Rectal smooth muscle tissue (tissue), 1 donor: ENCODE data around the gene POLE.

Source experiments
- H3K27ac ChIP-seq: one replicate; pipeline ENCODE4 v1.7.0; 2013; ENCODE audit warnings: low read depth, low read length, inconsistent platforms
- H3K27me3 ChIP-seq: one replicate; pipeline ENCODE4 v1.7.0; 2013; ENCODE audit warnings: low read length; ENCODE audit not compliant: control insufficient read depth, insufficient read depth
- H3K36me3 ChIP-seq: one replicate; pipeline ENCODE4 v1.7.0; 2013; ENCODE audit warnings: low read length; ENCODE audit not compliant: control insufficient read depth, insufficient read depth
- H3K4me1 ChIP-seq: one replicate; pipeline ENCODE4 v1.7.0; 2013; ENCODE audit warnings: low read length; ENCODE audit not compliant: control insufficient read depth, insufficient read depth
- H3K4me3 ChIP-seq: one replicate; pipeline ENCODE4 v1.7.0; 2013; ENCODE audit warnings: low read length
- H3K9ac ChIP-seq: one replicate; pipeline ENCODE4 v1.7.0; 2013; ENCODE audit warnings: low read length

POLE gene

DNA sequence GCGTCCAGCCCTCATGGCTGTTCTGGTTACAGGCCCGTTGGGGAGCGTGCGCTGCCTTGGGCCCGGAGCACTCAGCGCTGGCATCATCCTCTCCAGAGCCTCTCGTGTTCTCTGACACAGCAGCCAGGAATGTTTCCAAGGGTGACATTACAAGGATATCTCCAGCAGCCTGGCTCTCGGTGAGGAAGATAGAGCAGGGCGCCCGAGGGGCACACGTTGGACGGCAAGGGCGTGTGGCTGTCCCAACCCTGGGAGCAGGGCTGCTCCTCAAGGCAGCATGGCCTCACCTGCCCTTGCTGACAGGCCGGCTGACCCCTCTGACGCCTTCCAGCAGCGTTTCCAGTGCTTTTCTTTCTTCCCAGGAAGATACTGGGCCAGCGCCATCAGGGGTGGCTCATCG lies 91.1 kb downstream of the POLE start:
- Histone ChIP-seq H3K4me1 (peaks cover 2% of the 10 kb centered on the region), H3K27me3 (no peaks in the 10 kb centered on the region), H3K4me3 (no peak overlapping the region), H3K27ac (no peak overlapping the region), H3K36me3 (no peaks in the 10 kb centered on the region), H3K9ac (no peak overlapping the region)

DNA sequence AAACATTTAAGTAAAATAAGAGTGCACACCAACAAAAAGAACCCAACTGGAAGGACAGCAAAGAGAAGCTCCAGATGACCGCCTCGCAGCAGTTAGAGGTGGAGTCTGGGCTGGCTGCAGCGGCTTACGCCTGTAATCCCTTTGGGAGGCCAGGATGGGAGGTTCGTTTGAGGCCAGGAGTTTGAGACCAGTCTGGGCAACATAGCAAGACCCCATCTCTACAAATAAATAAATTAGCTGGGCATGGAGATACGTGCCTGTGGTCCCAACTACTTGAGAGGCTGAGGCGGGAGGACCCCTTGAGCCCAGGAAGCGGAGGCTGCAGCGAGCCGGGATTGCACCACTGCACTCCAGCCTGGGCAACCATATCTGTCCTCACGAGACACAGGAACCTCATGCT lies 92.0 kb downstream of the POLE start:
- Histone ChIP-seq H3K27ac (no peak overlapping the region), H3K27me3 (no peaks in the 10 kb centered on the region), H3K36me3 (no peaks in the 10 kb centered on the region), H3K9ac (no peak overlapping the region), H3K4me3 (no peak overlapping the region), H3K4me1 (no peaks in the 10 kb centered on the region)

DNA sequence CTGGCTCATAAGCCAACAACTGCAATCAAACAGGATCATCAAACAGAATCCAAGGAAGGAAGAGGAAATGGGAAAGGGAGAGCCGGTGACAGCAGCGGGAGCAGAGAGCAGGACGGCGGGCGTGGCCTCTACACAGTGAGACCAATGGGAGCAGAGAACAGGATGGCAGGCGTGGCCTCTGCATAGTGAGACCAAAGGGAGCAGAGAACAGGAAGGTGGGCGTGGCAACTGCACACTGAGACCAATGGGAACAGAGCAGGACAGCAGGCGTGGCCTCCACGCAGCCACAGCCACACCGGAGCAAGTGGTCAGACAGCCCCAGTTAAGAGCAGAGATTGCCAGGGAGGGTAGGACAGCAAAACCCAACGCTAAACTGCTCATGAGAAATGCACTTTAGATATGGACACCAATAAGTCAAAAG lies 93.2 kb downstream of the POLE start:
- no peaks in the 10 kb centered on the region for H3K27me3 ChIP-seq
- H3K4me3 ChIP-seq = peak overlapping the region; percentile 23
- no peak overlapping the region for H3K27ac ChIP-seq
- no peaks in the 10 kb centered on the region for H3K4me1 ChIP-seq
- H3K36me3 ChIP-seq = no peaks in the 10 kb centered on the region
- H3K9ac ChIP-seq = no peak overlapping the region

DNA sequence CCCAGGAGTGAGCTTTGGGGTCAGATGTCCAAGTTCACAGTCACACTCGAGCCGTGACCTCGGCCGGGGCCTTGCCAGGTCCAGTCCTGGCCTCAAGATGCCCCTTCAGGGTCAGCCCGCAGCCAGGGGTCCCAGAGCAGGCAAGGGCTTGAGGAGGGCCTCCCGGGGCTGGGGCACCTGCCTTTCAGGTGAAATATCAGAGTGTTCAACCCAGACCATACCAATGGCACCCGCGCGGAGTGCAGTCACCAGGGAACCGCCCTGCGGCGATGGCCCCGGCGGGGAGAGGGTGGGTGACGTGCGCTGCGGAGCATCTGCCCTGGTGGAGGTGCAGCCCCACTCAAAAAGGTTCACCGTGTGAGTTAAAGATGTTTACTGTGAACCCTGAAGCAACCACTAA lies 93.6 kb downstream of the POLE start:
- Histone ChIP-seq H3K27me3 (no peaks in the 10 kb centered on the region), H3K9ac (no peak overlapping the region), H3K4me1 (no peaks in the 10 kb centered on the region), H3K27ac (no peak overlapping the region), H3K4me3 (peak overlapping the region; percentile 23), H3K36me3 (no peaks in the 10 kb centered on the region)

DNA sequence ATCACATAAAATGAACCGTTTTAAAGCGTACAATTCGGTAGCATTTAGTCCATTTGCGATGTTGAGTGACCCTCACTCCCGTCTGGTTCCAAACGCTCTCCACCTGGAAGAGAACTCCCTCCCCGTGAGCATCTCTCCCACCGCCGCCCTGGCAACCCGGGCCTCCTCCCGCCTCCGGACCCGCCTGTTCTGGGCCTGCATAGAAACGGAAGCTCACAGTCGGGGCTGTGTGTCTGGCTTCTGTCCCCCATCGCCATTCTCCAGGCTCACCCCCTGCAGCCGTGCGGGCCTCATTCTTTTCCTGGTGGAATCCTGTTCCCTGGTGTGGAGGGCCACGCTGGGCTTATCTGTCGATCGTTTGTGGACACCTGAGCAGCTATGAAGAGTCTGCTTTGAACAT lies 94.1 kb downstream of the POLE start:
- no peak overlapping the region for H3K9ac ChIP-seq
- no peak overlapping the region for H3K27ac ChIP-seq
- no peaks in the 10 kb centered on the region for H3K4me1 ChIP-seq
- H3K27me3 ChIP-seq = no peaks in the 10 kb centered on the region
- no peak overlapping the region for H3K4me3 ChIP-seq
- H3K36me3 ChIP-seq = no peaks in the 10 kb centered on the region

DNA sequence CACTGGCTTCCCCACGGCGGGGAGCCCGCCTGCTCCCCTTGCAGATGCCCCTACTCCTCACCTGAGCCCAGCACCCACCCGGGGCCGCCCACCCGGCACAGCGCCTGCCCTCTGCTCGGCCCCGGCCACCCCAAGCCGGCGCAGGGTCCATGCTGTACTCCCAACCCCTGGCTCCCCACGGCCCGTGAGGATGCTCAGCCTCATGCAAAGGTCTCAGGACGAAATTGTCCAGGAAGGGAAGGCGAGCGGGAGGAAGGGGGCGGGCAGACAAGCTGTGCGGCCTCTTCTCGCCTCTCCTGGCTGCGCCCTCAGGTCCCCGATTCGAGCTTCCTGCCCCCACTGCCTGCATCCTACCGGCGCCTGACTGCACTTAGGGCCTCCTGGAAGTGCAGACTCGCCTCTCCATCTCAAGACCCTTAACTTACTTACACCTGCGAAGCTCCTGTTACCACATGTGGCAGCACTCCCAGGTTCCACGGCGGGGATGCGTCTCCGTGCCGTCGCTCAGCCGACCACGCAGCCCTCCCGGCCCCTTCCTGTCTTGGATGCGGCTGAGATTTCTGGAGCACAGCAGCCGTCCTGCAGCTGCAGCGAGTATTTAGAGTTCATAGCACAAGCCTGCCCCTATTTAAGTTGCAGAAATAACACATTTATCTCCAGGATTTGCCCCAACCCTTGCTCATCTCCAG lies 94.7 kb downstream of the POLE start:
- H3K36me3 ChIP-seq = no peaks in the 10 kb centered on the region
- H3K27ac ChIP-seq = no peak overlapping the region
- H3K27me3 ChIP-seq = no peaks in the 10 kb centered on the region
- no peak overlapping the region for H3K4me3 ChIP-seq
- H3K4me1 ChIP-seq = no peaks in the 10 kb centered on the region
- no peak overlapping the region for H3K9ac ChIP-seq

DNA sequence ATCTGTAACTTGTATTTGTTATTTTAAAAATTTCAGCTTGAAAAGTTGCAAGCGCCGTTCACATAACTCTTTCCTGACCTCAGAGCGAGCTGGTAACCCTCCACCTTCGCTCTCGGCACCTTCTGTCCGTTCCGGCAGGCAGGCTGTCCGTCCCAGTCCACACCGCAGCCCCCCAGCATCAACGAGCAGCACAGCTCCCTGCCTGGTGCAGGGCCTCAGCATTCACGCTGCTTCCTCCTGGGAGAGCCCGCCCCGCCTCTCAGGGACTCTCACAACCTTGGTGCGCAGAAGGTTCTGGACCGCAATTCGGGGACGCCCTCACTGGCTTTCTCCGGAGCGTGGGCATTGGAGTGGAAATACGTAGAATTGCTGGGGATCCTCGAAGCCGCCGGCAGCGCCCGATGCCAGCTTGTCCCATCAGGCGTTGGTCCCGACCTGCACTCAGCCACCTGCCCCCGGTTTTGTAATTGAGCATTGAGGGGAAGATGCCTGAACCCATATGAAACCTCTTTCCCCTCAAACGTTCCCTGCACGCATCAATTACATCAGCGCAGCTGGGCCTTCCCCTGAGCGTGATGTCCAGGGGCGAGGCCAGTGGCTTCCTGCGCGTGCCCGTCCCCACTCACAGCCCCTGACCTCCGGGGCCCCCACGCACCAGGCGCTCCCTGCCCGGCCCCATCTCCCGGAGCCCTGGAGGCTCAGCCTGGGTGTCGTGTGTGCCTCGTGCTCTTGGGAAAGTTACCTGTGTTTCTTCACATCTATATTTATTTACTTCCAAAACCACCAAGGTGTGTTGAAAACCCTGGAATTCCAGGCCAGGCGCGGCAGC lies 95.8 kb downstream of the POLE start:
- Histone ChIP-seq H3K27ac (no peak overlapping the region), H3K9ac (no peak overlapping the region), H3K4me1 (no peaks in the 10 kb centered on the region), H3K4me3 (no peak overlapping the region), H3K27me3 (no peaks in the 10 kb centered on the region), H3K36me3 (no peaks in the 10 kb centered on the region)

DNA sequence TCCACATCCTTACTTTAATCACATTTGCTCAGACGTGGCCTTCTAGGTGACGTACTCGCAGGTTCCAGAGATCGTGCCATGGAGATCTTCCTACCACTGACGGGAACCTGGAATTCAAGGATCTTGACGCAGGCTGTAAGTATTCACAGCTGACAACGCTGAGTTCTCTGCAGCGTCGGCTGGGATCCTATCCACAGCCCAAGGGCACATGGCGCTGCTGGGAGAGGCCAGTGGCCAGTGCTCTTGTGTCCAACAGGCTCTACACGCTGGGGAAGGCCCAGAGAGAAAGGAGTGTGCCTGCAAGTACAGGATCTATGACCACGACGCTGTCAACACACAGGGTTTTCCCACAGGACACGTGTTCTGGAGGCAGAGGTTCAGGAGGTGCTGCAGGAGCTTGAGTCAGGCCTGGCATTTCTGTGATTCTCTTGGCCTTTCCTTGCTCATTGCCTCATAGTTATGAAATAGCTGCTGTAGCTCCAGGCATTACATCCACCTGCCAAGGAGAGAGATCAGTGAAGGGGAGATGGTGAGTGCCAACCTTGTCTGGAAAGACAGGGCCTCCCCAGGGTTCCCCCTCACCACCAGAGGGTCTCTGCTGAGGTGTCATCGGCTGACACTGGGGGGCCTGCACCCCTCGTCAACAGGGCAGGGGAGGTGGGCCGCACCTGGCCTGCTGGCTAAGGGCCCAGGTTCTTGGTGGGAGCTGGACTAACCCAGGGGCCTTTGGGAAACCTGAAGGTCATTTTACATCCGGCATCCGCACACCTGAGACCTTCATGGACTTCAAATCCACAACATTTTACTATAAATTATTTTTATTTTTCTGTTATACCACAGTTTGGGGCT lies 98.1 kb downstream of the POLE start:
- H3K27ac ChIP-seq = no peak overlapping the region
- H3K9ac ChIP-seq = no peak overlapping the region
- H3K4me1 ChIP-seq = no peaks in the 10 kb centered on the region
- no peak overlapping the region for H3K4me3 ChIP-seq
- H3K36me3 ChIP-seq = no peaks in the 10 kb centered on the region
- H3K27me3 ChIP-seq = no peaks in the 10 kb centered on the region

DNA sequence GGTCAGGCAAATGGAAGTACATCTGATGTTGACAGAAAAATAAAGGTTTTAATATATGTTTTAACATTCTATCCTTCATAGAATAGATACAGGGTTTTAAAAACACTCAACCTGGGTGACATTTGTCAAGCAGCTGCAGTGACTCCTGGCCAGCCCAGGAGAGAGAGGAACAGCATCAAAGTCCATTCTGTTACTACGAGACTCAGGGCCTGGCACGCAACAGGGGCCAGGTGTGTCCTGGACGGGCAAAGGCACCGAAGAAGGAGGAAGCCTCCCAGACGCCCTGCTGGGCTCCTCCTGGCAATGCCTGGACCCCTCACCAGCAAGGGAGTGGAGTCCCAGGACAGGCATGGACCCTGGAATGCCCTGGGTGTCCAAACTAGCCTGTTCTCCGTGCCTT lies 98.8 kb downstream of the POLE start:
- no peak overlapping the region for H3K27ac ChIP-seq
- H3K36me3 ChIP-seq = no peaks in the 10 kb centered on the region
- no peaks in the 10 kb centered on the region for H3K27me3 ChIP-seq
- no peak overlapping the region for H3K9ac ChIP-seq
- H3K4me1 ChIP-seq = no peaks in the 10 kb centered on the region
- H3K4me3 ChIP-seq = no peak overlapping the region

DNA sequence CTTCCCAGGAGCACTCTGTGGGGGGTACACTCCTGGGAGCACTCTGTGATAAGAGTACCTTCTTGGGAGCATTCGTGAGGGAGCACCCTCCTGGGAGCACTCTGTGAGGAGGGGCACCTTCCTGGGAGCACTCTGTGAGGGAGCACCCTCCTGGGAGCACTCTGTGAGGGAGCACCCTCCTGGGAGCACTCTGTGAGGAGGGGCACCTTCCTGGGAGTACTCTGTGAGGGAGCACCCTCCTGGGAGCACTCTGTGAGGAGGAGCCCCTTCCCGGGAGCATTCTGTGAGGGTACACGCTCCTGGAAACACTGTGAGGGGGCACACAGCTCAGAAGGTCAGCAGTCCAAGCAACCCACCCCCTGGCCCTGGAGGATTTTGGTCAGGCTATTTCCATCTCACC lies 99.4 kb downstream of the POLE start:
- H3K27ac ChIP-seq = no peak overlapping the region

DNA sequence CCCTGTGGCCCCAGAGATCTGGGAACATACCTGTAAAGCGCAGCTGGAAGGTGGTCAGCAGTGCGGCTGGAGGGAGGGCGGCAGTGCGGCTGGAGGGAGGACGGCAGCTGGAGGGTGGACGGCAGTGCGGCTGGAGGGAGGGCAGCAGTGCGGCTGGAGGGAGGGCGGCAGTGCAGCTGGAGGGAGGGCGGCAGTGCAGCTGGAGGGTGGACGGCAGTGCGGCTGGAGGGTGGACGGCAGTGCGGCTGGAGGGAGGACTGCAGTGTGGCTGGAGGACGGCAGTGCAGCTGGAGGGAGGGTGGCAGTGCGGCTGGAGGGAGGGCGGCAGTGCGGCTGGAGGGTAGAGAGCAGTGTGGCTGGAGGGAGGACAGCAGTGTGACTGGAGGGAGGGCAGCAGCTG lies 100.2 kb downstream of the POLE start:
- no peaks in the 10 kb centered on the region for H3K4me1 ChIP-seq
- H3K9ac ChIP-seq = no peak overlapping the region
- no peaks in the 10 kb centered on the region for H3K27me3 ChIP-seq
- H3K36me3 ChIP-seq = no peaks in the 10 kb centered on the region
- H3K4me3 ChIP-seq = no peak overlapping the region
- no peak overlapping the region for H3K27ac ChIP-seq

More for the DNA sequence above, 99.4 kb downstream of the POLE start:
- no peaks in the 10 kb centered on the region for H3K4me1 ChIP-seq
- H3K27me3 ChIP-seq = no peaks in the 10 kb centered on the region
- H3K4me3 ChIP-seq = no peak overlapping the region
- H3K36me3 ChIP-seq = no peaks in the 10 kb centered on the region
- no peak overlapping the region for H3K9ac ChIP-seq

DNA sequence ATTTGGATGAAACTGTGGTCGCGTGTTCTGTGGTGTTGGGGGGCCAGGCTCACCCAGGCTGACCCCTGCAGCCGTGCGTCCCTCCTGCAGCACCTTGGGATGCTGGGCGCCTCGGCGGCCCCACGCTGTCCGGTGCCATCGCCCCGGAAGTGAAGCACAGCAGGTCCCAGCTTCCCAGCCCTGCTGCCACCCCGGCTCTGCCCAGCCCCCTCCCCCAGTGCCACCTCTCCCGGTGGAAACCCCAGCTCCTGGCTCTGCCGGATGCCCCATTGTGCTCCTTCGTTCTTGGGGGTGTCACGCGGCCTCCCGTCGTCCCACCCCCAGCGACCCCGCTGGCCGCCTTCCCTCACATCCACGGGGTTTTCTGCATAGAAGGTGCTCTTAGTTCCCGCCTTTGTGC lies 102.0 kb downstream of the POLE start:
- H3K9ac ChIP-seq = no peak overlapping the region
- no peak overlapping the region for H3K4me3 ChIP-seq
- no peaks in the 10 kb centered on the region for H3K36me3 ChIP-seq
- no peak overlapping the region for H3K27ac ChIP-seq
- no peaks in the 10 kb centered on the region for H3K27me3 ChIP-seq
- H3K4me1 ChIP-seq = no peaks in the 10 kb centered on the region
